GM21390 (cell line): ENCODE results near the gene MARCO.
"Not testable (repeated sequence)": the region's sequence is repeated elsewhere in the genome, so short reads cannot be mapped to it uniquely, and the experiment has no call there.

Experiments
- ATAC-seq: cut with Tn5 transposase; IDR thresholded peaks from one replicate; pipeline ENCODE4 v1.9.1; 2021; ENCODE audit not compliant: unreplicated experiment

Gene MARCO

DNA sequence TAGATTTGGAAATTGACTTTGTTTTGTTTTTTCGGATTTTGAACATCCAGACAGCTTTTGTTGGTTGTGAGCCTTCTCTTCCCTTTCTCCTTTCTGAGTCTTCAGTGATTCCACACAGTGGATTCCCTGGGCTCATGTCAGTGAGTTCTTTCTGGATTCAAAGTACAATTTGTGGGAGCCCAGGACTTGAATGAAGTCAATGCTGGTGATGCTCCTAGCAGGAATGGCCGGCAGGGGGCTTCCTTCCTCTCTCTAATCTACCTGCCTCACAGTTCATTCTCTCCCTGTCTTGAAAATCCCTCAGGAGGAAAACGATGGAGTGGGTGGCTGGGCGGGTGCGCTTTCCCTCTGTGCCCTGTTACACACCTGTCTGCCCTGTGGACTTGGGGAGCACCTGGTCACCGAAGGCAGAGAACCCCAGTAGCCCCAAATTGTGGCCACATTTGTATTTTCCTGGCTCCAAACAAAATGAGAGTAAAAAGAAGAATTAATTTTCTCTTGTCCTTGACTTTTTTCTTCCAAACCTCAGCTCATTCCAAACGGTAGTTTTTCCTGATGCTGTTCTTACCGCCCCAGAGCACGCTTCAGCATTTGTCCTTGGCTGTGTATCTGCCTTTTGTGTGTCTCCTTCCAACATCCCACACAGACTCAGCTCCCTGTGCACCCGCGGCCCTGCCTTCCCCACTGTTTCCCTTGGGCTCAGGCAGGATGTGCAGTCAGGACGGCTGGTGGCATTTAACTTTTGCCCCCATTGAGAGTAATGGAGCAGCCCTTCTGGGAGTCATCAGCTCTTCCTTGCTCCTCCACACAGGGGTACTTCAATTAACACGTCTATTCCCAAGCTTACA lies 86.6 kb downstream of the MARCO start:
- ATAC-seq = no peak

DNA sequence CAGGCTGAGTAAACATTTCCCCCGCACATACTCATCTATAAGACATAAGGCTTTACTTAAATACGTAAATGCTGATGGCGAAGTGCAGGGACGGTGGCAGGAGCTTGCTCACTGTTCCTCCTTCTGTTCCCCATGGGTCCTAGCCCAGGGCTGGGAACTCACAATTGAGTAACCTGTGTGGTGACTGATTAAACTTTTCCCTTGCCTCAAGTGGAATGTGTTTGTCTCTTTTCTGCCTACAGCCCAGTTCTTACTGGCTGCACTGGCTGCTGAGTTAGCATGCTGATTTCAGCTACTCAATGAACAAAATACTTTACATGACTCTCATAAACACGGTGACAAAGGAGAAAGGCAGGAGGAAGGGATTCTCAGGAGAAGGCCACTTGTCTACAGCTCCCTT lies 87.3 kb downstream of the MARCO start:
- ATAC-seq = no peak

DNA sequence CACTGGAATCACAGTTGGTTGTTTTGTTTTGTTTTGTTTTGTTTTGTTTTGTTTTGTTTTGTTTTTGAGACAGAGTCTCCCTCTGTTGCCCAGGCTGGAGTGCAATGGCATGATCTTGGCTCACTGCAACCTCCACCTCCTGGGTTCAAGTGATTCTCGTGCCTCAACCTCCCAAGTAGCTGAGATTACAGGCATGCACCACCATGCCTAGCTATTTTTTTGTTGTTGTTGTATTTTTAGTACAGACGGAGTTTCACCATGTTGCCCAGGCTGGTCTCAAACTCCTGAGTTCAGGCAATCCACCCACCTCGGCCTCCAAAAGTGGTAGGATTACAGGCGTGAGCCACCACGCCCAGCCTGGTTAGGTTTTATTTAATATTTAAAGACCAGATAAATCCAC lies 95.9 kb downstream of the MARCO start:
- ATAC-seq = not testable (repeated sequence)

DNA sequence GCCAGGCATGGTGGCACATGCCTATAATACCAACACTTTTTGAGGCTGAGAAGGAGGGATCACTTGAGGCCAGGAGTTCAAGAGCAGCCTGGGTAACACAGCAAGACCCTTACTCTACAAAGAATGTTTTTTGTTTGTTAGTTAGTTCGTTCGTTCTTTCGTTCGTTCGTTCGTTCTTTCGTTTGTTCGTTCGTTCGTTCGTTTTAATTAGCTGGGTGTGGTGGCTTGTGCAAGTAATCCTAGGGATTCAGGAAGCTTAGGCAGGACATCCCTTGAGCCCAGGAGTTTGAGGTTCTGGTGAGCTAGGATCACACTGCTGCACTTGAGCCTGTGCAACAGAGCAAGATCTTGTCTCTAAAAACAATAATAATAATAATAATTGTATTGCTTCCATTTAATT lies 98.7 kb downstream of the MARCO start:
- ATAC-seq = no peak
